ENCODE measurements around the gene CTTN. TPM values are rescaled to one million over a fixed set of nuclear protein-coding genes. Genes with fewer than 3 reads are reported as not detected.
A peak's percentile ranks its signal among the peaks of the same experiment; 100 is the strongest.

Gene CTTN
- total and polyA plus RNA-seq, 2 experiments from 2014 or later, result 72.5 to 245 TPM

DNA sequence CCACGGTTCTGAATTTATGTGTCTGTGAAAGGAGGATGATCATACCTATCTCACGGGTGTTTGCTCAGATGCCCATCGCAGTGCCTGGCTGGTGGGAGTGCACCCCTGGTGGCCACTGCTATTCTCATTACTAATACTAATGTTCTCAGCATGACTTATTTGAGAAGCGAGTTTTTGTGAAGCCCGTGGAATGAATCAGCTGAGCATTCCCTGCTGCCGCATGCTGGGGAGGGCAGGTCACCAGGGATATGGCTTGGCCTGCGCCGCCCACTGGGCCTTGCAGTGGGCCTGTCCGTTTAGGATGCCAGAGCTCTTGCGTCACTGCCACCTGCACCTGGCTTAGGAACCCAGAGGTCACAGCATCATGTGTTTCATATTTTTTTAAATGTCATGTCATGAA, 16.9 kb downstream of the CTTN start:
- peaks cover 53% of the 10 kb centered on the region for H3K36me3 ChIP-seq
- H3K27me3 ChIP-seq, result no peaks in the 10 kb centered on the region
- DNase-seq (ENCODE audit: low read depth in 1 of 2, low spot score in 1 of 2), result peak in 1 of 2 donors; percentile 53
- no peak overlapping the region for H3K27ac ChIP-seq
- no peaks in the 10 kb centered on the region for H3K9me3 ChIP-seq (ENCODE audit: low read depth)
- no peaks in the 10 kb centered on the region for H3K4me1 ChIP-seq (ENCODE audit: low read depth)
- H3K4me3 ChIP-seq, result no peak overlapping the region
- peak; percentile 33 for TF ChIP-seq CTCF (IDR thresholded peaks at IDR 0.05; ENCODE audit: low read depth, low read length)

- Histone ChIP-seq H3K9me3 (ENCODE audit: low read depth) (no peaks in the 10 kb centered on the region), H3K27me3 (no peaks in the 10 kb centered on the region), H3K27ac (no peak overlapping the region), H3K36me3 (peaks cover 51% of the 10 kb centered on the region), H3K4me1 (ENCODE audit: low read depth) (no peaks in the 10 kb centered on the region), H3K4me3 (no peak overlapping the region)
- no peak for TF ChIP-seq CTCF (IDR thresholded peaks at IDR 0.05; ENCODE audit: low read depth, low read length)
- DNase-seq (ENCODE audit: low read depth in 1 of 2, low spot score in 1 of 2), result no peak
These were observed 17.5 kb downstream of the CTTN start for GRCh38 chr11:70415642-70416395.

DNA sequence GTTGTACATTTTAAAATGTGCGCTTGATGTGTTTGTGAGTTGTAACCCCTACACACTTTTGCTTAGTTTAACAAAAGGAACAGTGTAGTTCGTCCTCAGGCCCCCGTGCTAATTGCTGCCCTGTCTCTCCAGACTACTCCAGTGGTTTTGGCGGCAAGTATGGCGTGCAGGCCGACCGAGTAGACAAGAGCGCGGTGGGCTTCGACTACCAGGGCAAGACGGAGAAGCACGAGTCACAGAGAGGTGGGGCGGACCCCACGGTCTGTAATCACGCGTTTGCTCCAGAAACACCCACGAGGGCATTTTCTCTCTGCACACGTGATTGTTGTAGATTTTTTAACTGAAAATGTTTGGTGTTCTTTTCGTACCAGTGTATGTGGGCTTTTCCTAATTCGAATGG, 18.6 kb downstream of the CTTN start:
- Histone ChIP-seq H3K36me3 (peaks cover 47% of the 10 kb centered on the region), H3K27me3 (no peaks in the 10 kb centered on the region), H3K4me1 (ENCODE audit: low read depth) (no peaks in the 10 kb centered on the region), H3K4me3 (no peak overlapping the region), H3K9me3 (ENCODE audit: low read depth) (no peaks in the 10 kb centered on the region), H3K27ac (no peak overlapping the region)
- no peak for TF ChIP-seq CTCF (IDR thresholded peaks at IDR 0.05; ENCODE audit: low read depth, low read length)
- DNase-seq (ENCODE audit: low read depth in 1 of 2, low spot score in 1 of 2), result no peak

GRCh38 chr11:70418130-70418529, 19.8 kb downstream of the CTTN start:
- Histone ChIP-seq H3K27me3 (no peaks in the 10 kb centered on the region), H3K4me1 (ENCODE audit: low read depth) (no peaks in the 10 kb centered on the region), H3K4me3 (no peak overlapping the region), H3K36me3 (peaks cover 44% of the 10 kb centered on the region), H3K9me3 (ENCODE audit: low read depth) (no peaks in the 10 kb centered on the region), H3K27ac (no peak overlapping the region)
- no peak for DNase-seq (ENCODE audit: low read depth in 1 of 2, low spot score in 1 of 2)
- TF ChIP-seq CTCF (IDR thresholded peaks at IDR 0.05; ENCODE audit: low read depth, low read length), result no peak

DNA sequence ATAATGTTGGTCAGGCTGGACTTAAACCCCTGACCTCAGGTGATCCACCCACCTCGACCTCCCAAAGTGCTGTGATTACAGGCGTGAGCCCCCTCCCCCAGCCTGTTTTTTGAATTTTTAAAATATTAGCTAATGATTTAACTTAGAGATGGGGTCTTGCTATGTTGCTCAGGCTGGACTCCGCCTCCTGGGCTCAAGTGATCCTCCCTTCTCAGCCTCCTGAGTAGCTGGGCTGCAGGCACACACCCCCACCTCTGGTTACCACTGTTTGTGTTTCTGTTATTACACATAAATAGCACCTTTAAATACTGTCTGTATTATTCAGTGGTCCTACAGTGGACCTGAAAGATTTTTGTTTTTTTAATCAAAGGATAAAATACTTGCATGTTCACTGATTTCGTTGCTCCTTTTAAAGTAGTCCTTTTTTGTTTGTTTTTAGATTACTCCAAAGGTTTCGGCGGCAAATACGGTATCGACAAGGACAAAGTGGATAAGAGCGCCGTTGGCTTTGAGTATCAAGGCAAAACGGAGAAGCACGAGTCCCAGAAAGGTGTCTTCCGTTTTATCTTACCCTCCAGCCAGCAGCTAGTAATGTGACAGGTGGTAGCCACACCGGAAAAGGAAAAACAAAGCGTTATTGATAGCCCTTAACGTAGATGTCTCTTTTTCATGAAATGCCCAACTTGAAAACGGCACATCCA, 21.1 kb downstream of the CTTN start:
- Histone ChIP-seq H3K36me3 (peaks cover 45% of the 10 kb centered on the region), H3K9me3 (ENCODE audit: low read depth) (no peaks in the 10 kb centered on the region), H3K27me3 (no peaks in the 10 kb centered on the region), H3K4me3 (no peak overlapping the region), H3K27ac (no peak overlapping the region), H3K4me1 (ENCODE audit: low read depth) (no peaks in the 10 kb centered on the region)
- TF ChIP-seq CTCF (IDR thresholded peaks at IDR 0.05; ENCODE audit: low read depth, low read length), result no peak
- no peak for DNase-seq (ENCODE audit: low read depth in 1 of 2, low spot score in 1 of 2)

Data from cardiac muscle cell (in vitro differentiated cells and primary cell).